ENCODE measurements around the gene HSD17B10. TPM values are rescaled to one million over a fixed set of nuclear protein-coding genes. Genes with fewer than 3 reads are reported as not detected.

The HSD17B10 gene
- total RNA-seq, 1 experiment from 2014 or later, result 108 TPM

DNA sequence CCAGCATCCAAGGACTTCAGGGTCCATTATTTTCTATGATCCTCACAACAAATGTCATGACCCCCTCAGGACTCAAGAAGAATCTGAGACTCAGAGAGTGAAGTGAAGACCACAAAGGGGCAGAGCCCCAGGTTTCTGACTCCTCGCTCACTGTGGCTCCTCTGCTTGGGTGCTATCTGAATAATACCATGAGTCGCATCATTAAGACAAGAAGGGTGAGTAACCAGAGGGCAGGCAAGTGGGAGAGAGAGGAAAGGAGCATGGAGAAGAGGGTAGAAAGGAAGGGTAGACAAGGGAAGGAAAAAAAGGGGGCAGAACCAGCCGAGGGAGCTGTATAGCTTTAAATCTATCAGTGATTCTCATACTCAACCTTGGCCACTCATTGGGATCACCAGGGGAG is 15.5 kb upstream of the HSD17B10 start (continued):
- TF ChIP-seq, protein P1, sequence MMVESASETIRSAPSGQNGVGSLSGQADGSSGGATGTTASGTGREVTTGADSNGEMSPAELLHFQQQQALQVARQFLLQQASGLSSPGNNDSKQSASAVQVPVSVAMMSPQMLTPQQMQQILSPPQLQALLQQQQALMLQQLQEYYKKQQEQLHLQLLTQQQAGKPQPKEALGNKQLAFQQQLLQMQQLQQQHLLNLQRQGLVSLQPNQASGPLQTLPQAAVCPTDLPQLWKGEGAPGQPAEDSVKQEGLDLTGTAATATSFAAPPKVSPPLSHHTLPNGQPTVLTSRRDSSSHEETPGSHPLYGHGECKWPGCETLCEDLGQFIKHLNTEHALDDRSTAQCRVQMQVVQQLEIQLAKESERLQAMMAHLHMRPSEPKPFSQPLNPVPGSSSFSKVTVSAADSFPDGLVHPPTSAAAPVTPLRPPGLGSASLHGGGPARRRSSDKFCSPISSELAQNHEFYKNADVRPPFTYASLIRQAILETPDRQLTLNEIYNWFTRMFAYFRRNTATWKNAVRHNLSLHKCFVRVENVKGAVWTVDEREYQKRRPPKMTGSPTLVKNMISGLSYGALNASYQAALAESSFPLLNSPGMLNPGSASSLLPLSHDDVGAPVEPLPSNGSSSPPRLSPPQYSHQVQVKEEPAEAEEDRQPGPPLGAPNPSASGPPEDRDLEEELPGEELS (CRISPR knock-in tag; IDR thresholded peaks at IDR 0.05), result no peak
- TF ChIP-seq, protein P2, sequence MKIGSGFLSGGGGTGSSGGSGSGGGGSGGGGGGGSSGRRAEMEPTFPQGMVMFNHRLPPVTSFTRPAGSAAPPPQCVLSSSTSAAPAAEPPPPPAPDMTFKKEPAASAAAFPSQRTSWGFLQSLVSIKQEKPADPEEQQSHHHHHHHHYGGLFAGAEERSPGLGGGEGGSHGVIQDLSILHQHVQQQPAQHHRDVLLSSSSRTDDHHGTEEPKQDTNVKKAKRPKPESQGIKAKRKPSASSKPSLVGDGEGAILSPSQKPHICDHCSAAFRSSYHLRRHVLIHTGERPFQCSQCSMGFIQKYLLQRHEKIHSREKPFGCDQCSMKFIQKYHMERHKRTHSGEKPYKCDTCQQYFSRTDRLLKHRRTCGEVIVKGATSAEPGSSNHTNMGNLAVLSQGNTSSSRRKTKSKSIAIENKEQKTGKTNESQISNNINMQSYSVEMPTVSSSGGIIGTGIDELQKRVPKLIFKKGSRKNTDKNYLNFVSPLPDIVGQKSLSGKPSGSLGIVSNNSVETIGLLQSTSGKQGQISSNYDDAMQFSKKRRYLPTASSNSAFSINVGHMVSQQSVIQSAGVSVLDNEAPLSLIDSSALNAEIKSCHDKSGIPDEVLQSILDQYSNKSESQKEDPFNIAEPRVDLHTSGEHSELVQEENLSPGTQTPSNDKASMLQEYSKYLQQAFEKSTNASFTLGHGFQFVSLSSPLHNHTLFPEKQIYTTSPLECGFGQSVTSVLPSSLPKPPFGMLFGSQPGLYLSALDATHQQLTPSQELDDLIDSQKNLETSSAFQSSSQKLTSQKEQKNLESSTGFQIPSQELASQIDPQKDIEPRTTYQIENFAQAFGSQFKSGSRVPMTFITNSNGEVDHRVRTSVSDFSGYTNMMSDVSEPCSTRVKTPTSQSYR (CRISPR knock-in tag; IDR thresholded peaks at IDR 0.05), result no peak
- TF ChIP-seq, protein P3, sequence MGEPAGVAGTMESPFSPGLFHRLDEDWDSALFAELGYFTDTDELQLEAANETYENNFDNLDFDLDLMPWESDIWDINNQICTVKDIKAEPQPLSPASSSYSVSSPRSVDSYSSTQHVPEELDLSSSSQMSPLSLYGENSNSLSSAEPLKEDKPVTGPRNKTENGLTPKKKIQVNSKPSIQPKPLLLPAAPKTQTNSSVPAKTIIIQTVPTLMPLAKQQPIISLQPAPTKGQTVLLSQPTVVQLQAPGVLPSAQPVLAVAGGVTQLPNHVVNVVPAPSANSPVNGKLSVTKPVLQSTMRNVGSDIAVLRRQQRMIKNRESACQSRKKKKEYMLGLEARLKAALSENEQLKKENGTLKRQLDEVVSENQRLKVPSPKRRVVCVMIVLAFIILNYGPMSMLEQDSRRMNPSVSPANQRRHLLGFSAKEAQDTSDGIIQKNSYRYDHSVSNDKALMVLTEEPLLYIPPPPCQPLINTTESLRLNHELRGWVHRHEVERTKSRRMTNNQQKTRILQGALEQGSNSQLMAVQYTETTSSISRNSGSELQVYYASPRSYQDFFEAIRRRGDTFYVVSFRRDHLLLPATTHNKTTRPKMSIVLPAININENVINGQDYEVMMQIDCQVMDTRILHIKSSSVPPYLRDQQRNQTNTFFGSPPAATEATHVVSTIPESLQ (CRISPR knock-in tag; IDR thresholded peaks at IDR 0.05), result no peak

DNA sequence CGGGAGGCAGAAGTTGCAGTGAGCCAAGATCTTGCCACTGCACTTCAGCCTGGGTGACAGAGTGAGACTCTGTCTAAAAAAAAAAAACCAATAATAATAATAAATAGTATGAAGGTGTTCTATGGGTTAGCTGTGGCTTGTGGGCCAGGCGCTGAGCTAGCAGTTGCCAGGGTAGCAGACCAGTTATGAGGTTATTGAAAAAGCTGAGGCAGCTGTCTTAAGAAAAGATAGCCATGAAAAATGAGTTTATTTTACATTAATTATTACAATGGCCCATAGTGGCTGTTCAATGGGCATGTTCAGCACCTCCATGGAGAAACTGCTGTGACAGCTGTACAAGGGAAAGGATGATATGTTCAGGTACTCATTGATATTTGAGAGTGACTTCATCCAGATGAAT is 13.3 kb upstream of the HSD17B10 start:
- Mint-ChIP-seq H3K4me1 (no peaks in the 10 kb centered on the region), H3K4me3 (no peak overlapping the region), H3K9me3 (no peaks in the 10 kb centered on the region), H3K27ac (no peak overlapping the region), H3K27me3 (ENCODE audit: low read depth) (no peaks in the 10 kb centered on the region; the same call in 1 of the 2 replicates), H3K36me3 (no peaks in the 10 kb centered on the region)
- no peak for DNase-seq (ENCODE audit: low spot score)
- no peak for ATAC-seq
- ChIA-PET CTCF (interaction anchor here (0.9 to 3.7 kb wide), 5 partner anchors 33 to 257 kb away, joined by 3 to 18 read pairs (median 3); no protein-coding TSS in a partner anchor), POLR2A (no interaction called here)
- TF ChIP-seq MXD4 (CRISPR knock-in tag; IDR thresholded peaks at IDR 0.05; ENCODE audit: borderline replicate concordance) (no peak), ZNF138 (CRISPR knock-in tag; conservative IDR thresholded peaks at IDR 0.05) (no peak), NFATC4 (CRISPR knock-in tag; IDR thresholded peaks at IDR 0.05) (no peak), ZNF423 (CRISPR knock-in tag; IDR thresholded peaks at IDR 0.05) (no peak), ZNF121 (CRISPR knock-in tag; IDR thresholded peaks at IDR 0.05) (no peak)
- TF ChIP-seq, protein P4, sequence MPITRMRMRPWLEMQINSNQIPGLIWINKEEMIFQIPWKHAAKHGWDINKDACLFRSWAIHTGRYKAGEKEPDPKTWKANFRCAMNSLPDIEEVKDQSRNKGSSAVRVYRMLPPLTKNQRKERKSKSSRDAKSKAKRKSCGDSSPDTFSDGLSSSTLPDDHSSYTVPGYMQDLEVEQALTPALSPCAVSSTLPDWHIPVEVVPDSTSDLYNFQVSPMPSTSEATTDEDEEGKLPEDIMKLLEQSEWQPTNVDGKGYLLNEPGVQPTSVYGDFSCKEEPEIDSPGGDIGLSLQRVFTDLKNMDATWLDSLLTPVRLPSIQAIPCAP (CRISPR knock-in tag; IDR thresholded peaks at IDR 0.05), result no peak
- TF ChIP-seq, protein P5, sequence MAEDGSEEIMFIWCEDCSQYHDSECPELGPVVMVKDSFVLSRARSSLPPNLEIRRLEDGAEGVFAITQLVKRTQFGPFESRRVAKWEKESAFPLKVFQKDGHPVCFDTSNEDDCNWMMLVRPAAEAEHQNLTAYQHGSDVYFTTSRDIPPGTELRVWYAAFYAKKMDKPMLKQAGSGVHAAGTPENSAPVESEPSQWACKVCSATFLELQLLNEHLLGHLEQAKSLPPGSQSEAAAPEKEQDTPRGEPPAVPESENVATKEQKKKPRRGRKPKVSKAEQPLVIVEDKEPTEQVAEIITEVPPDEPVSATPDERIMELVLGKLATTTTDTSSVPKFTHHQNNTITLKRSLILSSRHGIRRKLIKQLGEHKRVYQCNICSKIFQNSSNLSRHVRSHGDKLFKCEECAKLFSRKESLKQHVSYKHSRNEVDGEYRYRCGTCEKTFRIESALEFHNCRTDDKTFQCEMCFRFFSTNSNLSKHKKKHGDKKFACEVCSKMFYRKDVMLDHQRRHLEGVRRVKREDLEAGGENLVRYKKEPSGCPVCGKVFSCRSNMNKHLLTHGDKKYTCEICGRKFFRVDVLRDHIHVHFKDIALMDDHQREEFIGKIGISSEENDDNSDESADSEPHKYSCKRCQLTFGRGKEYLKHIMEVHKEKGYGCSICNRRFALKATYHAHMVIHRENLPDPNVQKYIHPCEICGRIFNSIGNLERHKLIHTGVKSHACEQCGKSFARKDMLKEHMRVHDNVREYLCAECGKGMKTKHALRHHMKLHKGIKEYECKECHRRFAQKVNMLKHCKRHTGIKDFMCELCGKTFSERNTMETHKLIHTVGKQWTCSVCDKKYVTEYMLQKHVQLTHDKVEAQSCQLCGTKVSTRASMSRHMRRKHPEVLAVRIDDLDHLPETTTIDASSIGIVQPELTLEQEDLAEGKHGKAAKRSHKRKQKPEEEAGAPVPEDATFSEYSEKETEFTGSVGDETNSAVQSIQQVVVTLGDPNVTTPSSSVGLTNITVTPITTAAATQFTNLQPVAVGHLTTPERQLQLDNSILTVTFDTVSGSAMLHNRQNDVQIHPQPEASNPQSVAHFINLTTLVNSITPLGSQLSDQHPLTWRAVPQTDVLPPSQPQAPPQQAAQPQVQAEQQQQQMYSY (CRISPR knock-in tag; IDR thresholded peaks at IDR 0.05), result no peak
- TF ChIP-seq, protein P6, sequence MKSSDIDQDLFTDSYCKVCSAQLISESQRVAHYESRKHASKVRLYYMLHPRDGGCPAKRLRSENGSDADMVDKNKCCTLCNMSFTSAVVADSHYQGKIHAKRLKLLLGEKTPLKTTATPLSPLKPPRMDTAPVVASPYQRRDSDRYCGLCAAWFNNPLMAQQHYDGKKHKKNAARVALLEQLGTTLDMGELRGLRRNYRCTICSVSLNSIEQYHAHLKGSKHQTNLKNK (CRISPR knock-in tag; IDR thresholded peaks at IDR 0.05), result no peak
- TF ChIP-seq, protein P7, sequence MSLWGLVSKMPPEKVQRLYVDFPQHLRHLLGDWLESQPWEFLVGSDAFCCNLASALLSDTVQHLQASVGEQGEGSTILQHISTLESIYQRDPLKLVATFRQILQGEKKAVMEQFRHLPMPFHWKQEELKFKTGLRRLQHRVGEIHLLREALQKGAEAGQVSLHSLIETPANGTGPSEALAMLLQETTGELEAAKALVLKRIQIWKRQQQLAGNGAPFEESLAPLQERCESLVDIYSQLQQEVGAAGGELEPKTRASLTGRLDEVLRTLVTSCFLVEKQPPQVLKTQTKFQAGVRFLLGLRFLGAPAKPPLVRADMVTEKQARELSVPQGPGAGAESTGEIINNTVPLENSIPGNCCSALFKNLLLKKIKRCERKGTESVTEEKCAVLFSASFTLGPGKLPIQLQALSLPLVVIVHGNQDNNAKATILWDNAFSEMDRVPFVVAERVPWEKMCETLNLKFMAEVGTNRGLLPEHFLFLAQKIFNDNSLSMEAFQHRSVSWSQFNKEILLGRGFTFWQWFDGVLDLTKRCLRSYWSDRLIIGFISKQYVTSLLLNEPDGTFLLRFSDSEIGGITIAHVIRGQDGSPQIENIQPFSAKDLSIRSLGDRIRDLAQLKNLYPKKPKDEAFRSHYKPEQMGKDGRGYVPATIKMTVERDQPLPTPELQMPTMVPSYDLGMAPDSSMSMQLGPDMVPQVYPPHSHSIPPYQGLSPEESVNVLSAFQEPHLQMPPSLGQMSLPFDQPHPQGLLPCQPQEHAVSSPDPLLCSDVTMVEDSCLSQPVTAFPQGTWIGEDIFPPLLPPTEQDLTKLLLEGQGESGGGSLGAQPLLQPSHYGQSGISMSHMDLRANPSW (CRISPR knock-in tag; conservative IDR thresholded peaks at IDR 0.05; ENCODE audit: low read depth), result no peak
- TF ChIP-seq, protein P8, sequence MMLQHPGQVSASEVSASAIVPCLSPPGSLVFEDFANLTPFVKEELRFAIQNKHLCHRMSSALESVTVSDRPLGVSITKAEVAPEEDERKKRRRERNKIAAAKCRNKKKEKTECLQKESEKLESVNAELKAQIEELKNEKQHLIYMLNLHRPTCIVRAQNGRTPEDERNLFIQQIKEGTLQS (CRISPR knock-in tag; conservative IDR thresholded peaks at IDR 0.05), result no peak
- TF ChIP-seq, protein P9, sequence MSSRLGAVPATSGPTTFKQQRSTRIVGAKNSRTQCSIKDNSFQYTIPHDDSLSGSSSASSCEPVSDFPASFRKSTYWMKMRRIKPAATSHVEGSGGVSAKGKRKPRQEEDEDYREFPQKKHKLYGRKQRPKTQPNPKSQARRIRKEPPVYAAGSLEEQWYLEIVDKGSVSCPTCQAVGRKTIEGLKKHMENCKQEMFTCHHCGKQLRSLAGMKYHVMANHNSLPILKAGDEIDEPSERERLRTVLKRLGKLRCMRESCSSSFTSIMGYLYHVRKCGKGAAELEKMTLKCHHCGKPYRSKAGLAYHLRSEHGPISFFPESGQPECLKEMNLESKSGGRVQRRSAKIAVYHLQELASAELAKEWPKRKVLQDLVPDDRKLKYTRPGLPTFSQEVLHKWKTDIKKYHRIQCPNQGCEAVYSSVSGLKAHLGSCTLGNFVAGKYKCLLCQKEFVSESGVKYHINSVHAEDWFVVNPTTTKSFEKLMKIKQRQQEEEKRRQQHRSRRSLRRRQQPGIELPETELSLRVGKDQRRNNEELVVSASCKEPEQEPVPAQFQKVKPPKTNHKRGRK (CRISPR knock-in tag; IDR thresholded peaks at IDR 0.05; ENCODE audit: borderline replicate concordance), result no peak
- TF ChIP-seq, protein P2 (CRISPR knock-in tag; IDR thresholded peaks at IDR 0.05), result no peak
